HepG2 (cell line): ENCODE data around the gene SSTR5. TPM values are rescaled to one million over a fixed set of nuclear protein-coding genes. Genes with fewer than 3 reads are reported as not detected.

Source experiments
- FOXJ3 ChIP-seq: sonication (generic); formaldehyde crosslinking; IDR thresholded peaks from 2 replicates; pipeline ENCODE4 v1.4.0; 2020; ENCODE audit warnings: missing genetic modification reagents, mild to moderate bottlenecking, borderline replicate concordance
- FOXO1 ChIP-seq: sonication (generic); formaldehyde crosslinking; IDR thresholded peaks from 2 replicates; pipeline ENCODE4 v1.4.0; 2020; ENCODE audit warnings: missing genetic modification reagents
- GABPB1 ChIP-seq: IDR thresholded peaks from 2 replicates; pipeline ENCODE4 v1.6.1; 2016; ENCODE audit warnings: mild to moderate bottlenecking, missing genetic modification reagents, moderate library complexity, missing compliant biosample characterization
- HNRNPL ChIP-seq: fragments of 200-400 bp; formaldehyde crosslinking; IDR thresholded peaks from 2 replicates; pipeline ENCODE4 v1.6.1; 2017; ENCODE audit warnings: mild to moderate bottlenecking, low read depth, low read length
- KDM4B ChIP-seq: sonication (generic); formaldehyde crosslinking; IDR thresholded peaks from 2 replicates; pipeline ENCODE4 v1.4.0; 2020; ENCODE audit warnings: missing genetic modification reagents
- MLLT10 ChIP-seq: sonication (generic); formaldehyde crosslinking; IDR thresholded peaks from 2 replicates; pipeline ENCODE4 v1.4.0; 2020; ENCODE audit warnings: missing genetic modification reagents
- RAD21 ChIP-seq: fragments of 450-650 bp; formaldehyde crosslinking; IDR thresholded peaks from 2 replicates; pipeline ENCODE4 v1.5.0; 2020; ENCODE audit warnings: mild to moderate bottlenecking
- RAD51 ChIP-seq: fragments of 450-650 bp; IDR thresholded peaks from 2 replicates; pipeline ENCODE4 v1.6.1; 2016; ENCODE audit warnings: borderline replicate concordance
- SPEN ChIP-seq: sonication (generic); formaldehyde crosslinking; IDR thresholded peaks from 2 replicates; pipeline ENCODE4 v1.5.1; 2020; ENCODE audit warnings: low read depth, mild to moderate bottlenecking, missing genetic modification reagents
- TEAD3 ChIP-seq: optimal IDR thresholded peaks from 2 replicates; pipeline ENCODE3; 2016; ENCODE audit warnings: borderline replicate concordance
- YY1 ChIP-seq: IDR thresholded peaks from 2 replicates; pipeline ENCODE4 v1.6.1; 2011; ENCODE audit warnings: low read length, low read depth, moderate library complexity, mild to moderate bottlenecking; ENCODE audit not compliant: insufficient read depth, insufficient replicate concordance
- ZBTB42 ChIP-seq: sonication (generic); formaldehyde crosslinking; IDR thresholded peaks from 2 replicates; pipeline ENCODE4 v1.5.0; 2020; ENCODE audit warnings: mild to moderate bottlenecking, missing genetic modification reagents
- ZNF225 ChIP-seq: sonication (generic); formaldehyde crosslinking; IDR thresholded peaks from 2 replicates; pipeline ENCODE4 v1.4.0; 2020; ENCODE audit warnings: mild to moderate bottlenecking, missing genetic modification reagents
- ZNF331 ChIP-seq: sonication (generic); formaldehyde crosslinking; IDR thresholded peaks from 2 replicates; pipeline ENCODE4 v1.4.0; 2020; ENCODE audit warnings: missing genetic modification reagents
- polyA plus RNA-seq, 8 experiments: library from polyadenylated mRNA; depleted of rRNA in 3 of 8; stranded (reverse) in 7 of 8; unstranded in 1 of 8; fragments of >200 nt; fragmentation: Illumina TruSeq in 4 of 8; extraction: Trizol in 4 of 8; gene quantifications; 2 replicates each; pipeline versions ENCODE4 v1.2.1 to v1.2.3, GENCODE V29; 2011 to 2016; ENCODE audit warnings: low read depth in 4 of 8, missing spikeins in 1 of 8, mixed read lengths in 1 of 8; ENCODE audit not compliant: insufficient read depth in 1 of 8
- total RNA-seq, 5 experiments: library from RNA; depleted of rRNA; stranded (reverse); fragments of >200 nt; fragmentation: Illumina TruSeq; extraction: Trizol; gene quantifications; 2 replicates each; pipeline ENCODE4 v1.2.3, GENCODE V29; 2016; ENCODE audit warnings: low read depth in 1 of 5
- TF ChIP-seq, protein P1 (sequence below): sonication (generic); formaldehyde crosslinking; IDR thresholded peaks from 2 replicates; pipeline ENCODE4 v1.4.0; 2020; ENCODE audit warnings: missing genetic modification reagents
- TF ChIP-seq, protein P2 (sequence below), 2 experiments: sonication (generic) in 1 of 2; formaldehyde crosslinking in 1 of 2; IDR thresholded peaks; 2 replicates each; pipeline versions ENCODE4 v1.5.1 to v1.6.1; 2011 to 2020; ENCODE audit warnings: borderline replicate concordance in 1 of 2, low read depth in 1 of 2, low read length in 1 of 2, mild to moderate bottlenecking in 1 of 2, missing genetic modification reagents in 1 of 2, moderate library complexity in 1 of 2
- TF ChIP-seq, protein P3 (sequence below): sonication (generic); formaldehyde crosslinking; IDR thresholded peaks from 2 replicates; pipeline ENCODE4 v1.5.1; 2020; ENCODE audit warnings: mild to moderate bottlenecking, missing genetic modification reagents, moderate library complexity
- TF ChIP-seq, protein P4 (sequence below): sonication (generic); formaldehyde crosslinking; IDR thresholded peaks from 2 replicates; pipeline ENCODE4 v1.5.0; 2020; ENCODE audit warnings: missing genetic modification reagents, mild to moderate bottlenecking, borderline replicate concordance

Gene SSTR5
- total and polyA plus RNA-seq, 2 of the 13 experiments (the other 11 are each of a cell fraction or from before 2014, with no cell fraction given), result 0.20 to 0.49 TPM

GRCh38 chr16:1105888-1106620 is 33.5 kb downstream of the SSTR5 start (continued):
- TF ChIP-seq, protein P1, sequence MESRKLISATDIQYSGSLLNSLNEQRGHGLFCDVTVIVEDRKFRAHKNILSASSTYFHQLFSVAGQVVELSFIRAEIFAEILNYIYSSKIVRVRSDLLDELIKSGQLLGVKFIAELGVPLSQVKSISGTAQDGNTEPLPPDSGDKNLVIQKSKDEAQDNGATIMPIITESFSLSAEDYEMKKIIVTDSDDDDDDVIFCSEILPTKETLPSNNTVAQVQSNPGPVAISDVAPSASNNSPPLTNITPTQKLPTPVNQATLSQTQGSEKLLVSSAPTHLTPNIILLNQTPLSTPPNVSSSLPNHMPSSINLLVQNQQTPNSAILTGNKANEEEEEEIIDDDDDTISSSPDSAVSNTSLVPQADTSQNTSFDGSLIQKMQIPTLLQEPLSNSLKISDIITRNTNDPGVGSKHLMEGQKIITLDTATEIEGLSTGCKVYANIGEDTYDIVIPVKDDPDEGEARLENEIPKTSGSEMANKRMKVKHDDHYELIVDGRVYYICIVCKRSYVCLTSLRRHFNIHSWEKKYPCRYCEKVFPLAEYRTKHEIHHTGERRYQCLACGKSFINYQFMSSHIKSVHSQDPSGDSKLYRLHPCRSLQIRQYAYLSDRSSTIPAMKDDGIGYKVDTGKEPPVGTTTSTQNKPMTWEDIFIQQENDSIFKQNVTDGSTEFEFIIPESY, result 0 out of 2 replicates have a peak, but pooled peaks have one; percentile 26
- TF ChIP-seq, protein P2, sequence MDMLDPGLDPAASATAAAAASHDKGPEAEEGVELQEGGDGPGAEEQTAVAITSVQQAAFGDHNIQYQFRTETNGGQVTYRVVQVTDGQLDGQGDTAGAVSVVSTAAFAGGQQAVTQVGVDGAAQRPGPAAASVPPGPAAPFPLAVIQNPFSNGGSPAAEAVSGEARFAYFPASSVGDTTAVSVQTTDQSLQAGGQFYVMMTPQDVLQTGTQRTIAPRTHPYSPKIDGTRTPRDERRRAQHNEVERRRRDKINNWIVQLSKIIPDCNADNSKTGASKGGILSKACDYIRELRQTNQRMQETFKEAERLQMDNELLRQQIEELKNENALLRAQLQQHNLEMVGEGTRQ (IDR thresholded peaks at IDR 0.05; ENCODE audit: low read depth, low read length), result peak; percentile 90
- TF ChIP-seq, protein P2 (CRISPR knock-in tag; IDR thresholded peaks at IDR 0.05; ENCODE audit: borderline replicate concordance), result peak; percentile 92; the same call in 1 of the 2 replicates
- TF ChIP-seq, protein P3, sequence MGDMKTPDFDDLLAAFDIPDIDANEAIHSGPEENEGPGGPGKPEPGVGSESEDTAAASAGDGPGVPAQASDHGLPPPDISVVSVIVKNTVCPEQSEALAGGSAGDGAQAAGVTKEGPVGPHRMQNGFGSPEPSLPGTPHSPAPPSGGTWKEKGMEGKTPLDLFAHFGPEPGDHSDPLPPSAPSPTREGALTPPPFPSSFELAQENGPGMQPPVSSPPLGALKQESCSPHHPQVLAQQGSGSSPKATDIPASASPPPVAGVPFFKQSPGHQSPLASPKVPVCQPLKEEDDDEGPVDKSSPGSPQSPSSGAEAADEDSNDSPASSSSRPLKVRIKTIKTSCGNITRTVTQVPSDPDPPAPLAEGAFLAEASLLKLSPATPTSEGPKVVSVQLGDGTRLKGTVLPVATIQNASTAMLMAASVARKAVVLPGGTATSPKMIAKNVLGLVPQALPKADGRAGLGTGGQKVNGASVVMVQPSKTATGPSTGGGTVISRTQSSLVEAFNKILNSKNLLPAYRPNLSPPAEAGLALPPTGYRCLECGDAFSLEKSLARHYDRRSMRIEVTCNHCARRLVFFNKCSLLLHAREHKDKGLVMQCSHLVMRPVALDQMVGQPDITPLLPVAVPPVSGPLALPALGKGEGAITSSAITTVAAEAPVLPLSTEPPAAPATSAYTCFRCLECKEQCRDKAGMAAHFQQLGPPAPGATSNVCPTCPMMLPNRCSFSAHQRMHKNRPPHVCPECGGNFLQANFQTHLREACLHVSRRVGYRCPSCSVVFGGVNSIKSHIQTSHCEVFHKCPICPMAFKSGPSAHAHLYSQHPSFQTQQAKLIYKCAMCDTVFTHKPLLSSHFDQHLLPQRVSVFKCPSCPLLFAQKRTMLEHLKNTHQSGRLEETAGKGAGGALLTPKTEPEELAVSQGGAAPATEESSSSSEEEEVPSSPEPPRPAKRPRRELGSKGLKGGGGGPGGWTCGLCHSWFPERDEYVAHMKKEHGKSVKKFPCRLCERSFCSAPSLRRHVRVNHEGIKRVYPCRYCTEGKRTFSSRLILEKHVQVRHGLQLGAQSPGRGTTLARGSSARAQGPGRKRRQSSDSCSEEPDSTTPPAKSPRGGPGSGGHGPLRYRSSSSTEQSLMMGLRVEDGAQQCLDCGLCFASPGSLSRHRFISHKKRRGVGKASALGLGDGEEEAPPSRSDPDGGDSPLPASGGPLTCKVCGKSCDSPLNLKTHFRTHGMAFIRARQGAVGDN, result peak; percentile 33
- TF ChIP-seq FOXO1 (CRISPR knock-in tag) (peak; percentile 30; the same call in 1 of the 2 replicates), ZNF331 (CRISPR knock-in tag) (0 out of 2 replicates have a peak, but pooled peaks have one; percentile 30), GABPB1 (peak; percentile 57; the same call in 1 of the 2 replicates), ZNF225 (CRISPR knock-in tag) (no peak), SPEN (CRISPR knock-in tag) (0 out of 2 replicates have a peak, but pooled peaks have one; percentile 38), TEAD3 (peak; percentile 36), FOXJ3 (no peak), MLLT10 (CRISPR knock-in tag) (no peak), RAD21 (CRISPR knock-in tag) (peak; percentile 94), KDM4B (CRISPR knock-in tag) (0 out of 2 replicates have a peak, but pooled peaks have one; percentile 44), RAD51 (peak; percentile 85), YY1 (peak; percentile 29), ZBTB42 (CRISPR knock-in tag) (no peak), HNRNPL (0 out of 2 replicates have a peak, but pooled peaks have one; percentile 46)
- TF ChIP-seq, protein P4, sequence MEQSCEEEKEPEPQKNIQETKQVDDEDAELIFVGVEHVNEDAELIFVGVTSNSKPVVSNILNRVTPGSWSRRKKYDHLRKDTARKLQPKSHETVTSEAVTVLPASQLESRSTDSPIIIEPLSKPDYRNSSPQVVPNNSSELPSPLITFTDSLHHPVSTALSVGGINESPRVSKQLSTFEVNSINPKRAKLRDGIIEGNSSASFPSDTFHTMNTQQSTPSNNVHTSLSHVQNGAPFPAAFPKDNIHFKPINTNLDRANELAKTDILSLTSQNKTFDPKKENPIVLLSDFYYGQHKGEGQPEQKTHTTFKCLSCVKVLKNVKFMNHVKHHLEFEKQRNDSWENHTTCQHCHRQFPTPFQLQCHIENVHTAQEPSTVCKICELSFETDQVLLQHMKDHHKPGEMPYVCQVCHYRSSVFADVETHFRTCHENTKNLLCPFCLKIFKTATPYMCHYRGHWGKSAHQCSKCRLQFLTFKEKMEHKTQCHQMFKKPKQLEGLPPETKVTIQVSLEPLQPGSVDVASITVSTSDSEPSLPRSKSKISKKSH (CRISPR knock-in tag), result 0 out of 2 replicates have a peak, but pooled peaks have one; percentile 33
